Adipose tissue (tissue), 3 donors: ENCODE results near the gene MEGF11. TPM values are rescaled to one million over a fixed set of nuclear protein-coding genes. Genes with fewer than 3 reads are reported as not detected.

Experiments
- H3K27ac ChIP-seq: one replicate; pipeline ENCODE4 v1.5.1; 2013; ENCODE audit warnings: low read depth, low read length
- WGBS, 3 donors: extraction: QIAGEN DNeasy Blood & Tissue Kit; methylation state at CpG; one replicate each; pipeline ENCODE4 v1.1.7; 2013; 5-methylcytosine and 5-hydroxymethylcytosine counted together
- polyA plus RNA-seq, 3 donors: library from polyadenylated mRNA; stranded (reverse); fragments of 200-250 nt; gene quantifications; one replicate each; pipeline ENCODE4 v1.2.3, GENCODE V29; 2013
- donor health status: healthy with polysubstance abuse.
- donor health status: Bipolar disorder and iron deficiency.
- donor health status: healthy.

MEGF11 gene
- polyA plus RNA-seq, 3 donors: 0.01 to 0.22 TPM; not detected in 1

GRCh38 chr15:66189291-66189690 lies 64.3 kb downstream of the MEGF11 start:
- WGBS, 3 donors: 84 to 90% (median 85%) methylated on average over 6 of the region's 6 CpGs
- H3K27ac ChIP-seq: no peak overlapping the region

GRCh38 chr15:66188464-66188863 lies 65.1 kb downstream of the MEGF11 start:
- no peak overlapping the region for H3K27ac ChIP-seq
- 78 to 80% (median 79%) methylated on average over 4 of the region's 4 CpGs for WGBS, 3 donors

GRCh38 chr15:66187271-66187670 lies 66.3 kb downstream of the MEGF11 start:
- H3K27ac ChIP-seq: no peak overlapping the region
- 74 to 90% (median 76%) methylated on average over 6 of the region's 6 CpGs for WGBS, 3 donors

- WGBS, 3 donors: 74 to 78% (median 78%) methylated on average over 7 of the region's 7 CpGs
- H3K27ac ChIP-seq: no peak overlapping the region
These were observed 67.3 kb downstream of the MEGF11 start for GRCh38 chr15:66186049-66186825.

GRCh38 chr15:66184936-66185790 lies 68.4 kb downstream of the MEGF11 start:
- no peak overlapping the region for H3K27ac ChIP-seq
- WGBS, 3 donors: 47 to 68% (median 53%) methylated on average over 8 of the region's 8 CpGs

- WGBS, 3 donors: 55 to 75% (median 63%) methylated on average over 6 of the region's 6 CpGs
- no peak overlapping the region for H3K27ac ChIP-seq
These were observed 69.1 kb downstream of the MEGF11 start for GRCh38 chr15:66184492-66184891.

- 84 to 88% (median 85%) methylated on average over 7 of the region's 7 CpGs for WGBS, 3 donors
- no peak overlapping the region for H3K27ac ChIP-seq
These were observed 72.9 kb downstream of the MEGF11 start for GRCh38 chr15:66180531-66181097.

- no peak overlapping the region for H3K27ac ChIP-seq
- 27 to 47% (median 32%) methylated on average over 4 of the region's 4 CpGs for WGBS, 3 donors
These were observed 75.0 kb downstream of the MEGF11 start for GRCh38 chr15:66178531-66178910.

GRCh38 chr15:66172324-66172980 lies 81.1 kb downstream of the MEGF11 start:
- H3K27ac ChIP-seq: no peak overlapping the region
- WGBS, 3 donors: 68 to 74% (median 71%) methylated on average over 11 of the region's 11 CpGs

- no peak overlapping the region for H3K27ac ChIP-seq
- 77 to 80% (median 79%) methylated on average over 13 of the region's 13 CpGs for WGBS, 3 donors
These were observed 81.7 kb downstream of the MEGF11 start for GRCh38 chr15:66171841-66172240.

GRCh38 chr15:66170716-66171115 lies 82.8 kb downstream of the MEGF11 start:
- H3K27ac ChIP-seq: no peak overlapping the region
- 76 to 83% (median 77%) methylated on average over 5 of the region's 5 CpGs for WGBS, 3 donors

GRCh38 chr15:66170042-66170441 lies 83.5 kb downstream of the MEGF11 start:
- no peak overlapping the region for H3K27ac ChIP-seq
- 87 to 93% (median 90%) methylated on average over 4 of the region's 4 CpGs for WGBS, 3 donors

GRCh38 chr15:66169625-66170024 lies 83.9 kb downstream of the MEGF11 start:
- 79 to 86% (median 82%) methylated on average over 13 of the region's 13 CpGs for WGBS, 3 donors
- H3K27ac ChIP-seq: no peak overlapping the region

GRCh38 chr15:66169023-66169422 lies 84.5 kb downstream of the MEGF11 start:
- 71 to 82% (median 74%) methylated on average over 12 of the region's 12 CpGs for WGBS, 3 donors

GRCh38 chr15:66167854-66168253 lies 85.7 kb downstream of the MEGF11 start:
- 84 to 89% (median 88%) methylated on average over 7 of the region's 7 CpGs for WGBS, 3 donors
- H3K27ac ChIP-seq: no peak overlapping the region

More at GRCh38 chr15:66169023-66169422, 84.5 kb downstream of the MEGF11 start:
- H3K27ac ChIP-seq: no peak overlapping the region

GRCh38 chr15:66165856-66166255 lies 87.7 kb downstream of the MEGF11 start:
- WGBS, 3 donors: 87 to 94% (median 89%) methylated on average over 6 of the region's 6 CpGs
- no peak overlapping the region for H3K27ac ChIP-seq

GRCh38 chr15:66164788-66165187 lies 88.8 kb downstream of the MEGF11 start:
- 75 to 92% (median 81%) methylated on average over 4 of the region's 4 CpGs for WGBS, 3 donors
- H3K27ac ChIP-seq: no peak overlapping the region

- WGBS, 3 donors: 67 to 85% (median 77%) methylated on average over 9 of the region's 9 CpGs
- H3K27ac ChIP-seq: no peak overlapping the region
These were observed 90.0 kb downstream of the MEGF11 start for GRCh38 chr15:66163553-66163952.

GRCh38 chr15:66162286-66162685 lies 91.3 kb downstream of the MEGF11 start:
- no peak overlapping the region for H3K27ac ChIP-seq
- 68 to 84% (median 70%) methylated on average over 2 of the region's 2 CpGs for WGBS, 3 donors
